IMR-90 (cell line): ENCODE data around the gene DCC.

Source experiments
- BHLHE40 ChIP-seq: fragments of 150-350 bp; IDR thresholded peaks from 2 replicates; pipeline ENCODE4 v1.6.1; 2016; ENCODE audit warnings: mild to moderate bottlenecking, low read depth, low read length
- CTCF ChIP-seq: conservative IDR thresholded peaks from 2 replicates; pipeline ENCODE4 v1.5.1; 2012; ENCODE audit warnings: mild to moderate bottlenecking, low read depth, low read length, improper control_type of control experiment
- FOS ChIP-seq: fragments of 150-350 bp; IDR thresholded peaks from 2 replicates; pipeline ENCODE4 v1.6.1; 2016; ENCODE audit warnings: low read depth, low read length
- MAFK ChIP-seq: IDR thresholded peaks from 2 replicates; pipeline ENCODE4 v1.6.1; 2012; ENCODE audit warnings: low read depth, low read length, improper control_type of control experiment
- MAZ ChIP-seq: IDR thresholded peaks from 2 replicates; pipeline ENCODE4 v1.6.1; 2012; ENCODE audit warnings: low read depth, mild to moderate bottlenecking, low read length, improper control_type of control experiment, moderate library complexity, borderline replicate concordance
- POLR2A ChIP-seq: IDR thresholded peaks from 2 replicates; pipeline ENCODE4 v1.6.1; 2012; ENCODE audit warnings: mild to moderate bottlenecking, low read depth, low read length
- RAD21 ChIP-seq: IDR thresholded peaks from 2 replicates; pipeline ENCODE4 v1.6.1; 2012; ENCODE audit warnings: low read length, improper control_type of control experiment
- TF ChIP-seq, protein P1 (sequence below): fragments of 150-350 bp; IDR thresholded peaks from 2 replicates; pipeline ENCODE4 v1.6.1; 2016; ENCODE audit warnings: low read depth, mild to moderate bottlenecking, low read length, moderate library complexity, borderline replicate concordance
- TF ChIP-seq, protein P2 (sequence below): fragments of 150-350 bp; IDR thresholded peaks from 2 replicates; pipeline ENCODE4 v1.6.1; 2017; ENCODE audit warnings: mild to moderate bottlenecking, antibody characterized with exemption, low read length, low read depth

GRCh38 chr18:52822160-52822559 is 482.2 kb downstream of the DCC start:
- TF ChIP-seq POLR2A: no peak
- no peak for TF ChIP-seq CTCF
- TF ChIP-seq, protein P1, sequence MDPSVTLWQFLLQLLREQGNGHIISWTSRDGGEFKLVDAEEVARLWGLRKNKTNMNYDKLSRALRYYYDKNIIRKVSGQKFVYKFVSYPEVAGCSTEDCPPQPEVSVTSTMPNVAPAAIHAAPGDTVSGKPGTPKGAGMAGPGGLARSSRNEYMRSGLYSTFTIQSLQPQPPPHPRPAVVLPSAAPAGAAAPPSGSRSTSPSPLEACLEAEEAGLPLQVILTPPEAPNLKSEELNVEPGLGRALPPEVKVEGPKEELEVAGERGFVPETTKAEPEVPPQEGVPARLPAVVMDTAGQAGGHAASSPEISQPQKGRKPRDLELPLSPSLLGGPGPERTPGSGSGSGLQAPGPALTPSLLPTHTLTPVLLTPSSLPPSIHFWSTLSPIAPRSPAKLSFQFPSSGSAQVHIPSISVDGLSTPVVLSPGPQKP: no peak
- no peak for TF ChIP-seq RAD21
- no peak for TF ChIP-seq MAFK
- TF ChIP-seq BHLHE40: no peak
- TF ChIP-seq, protein P2, sequence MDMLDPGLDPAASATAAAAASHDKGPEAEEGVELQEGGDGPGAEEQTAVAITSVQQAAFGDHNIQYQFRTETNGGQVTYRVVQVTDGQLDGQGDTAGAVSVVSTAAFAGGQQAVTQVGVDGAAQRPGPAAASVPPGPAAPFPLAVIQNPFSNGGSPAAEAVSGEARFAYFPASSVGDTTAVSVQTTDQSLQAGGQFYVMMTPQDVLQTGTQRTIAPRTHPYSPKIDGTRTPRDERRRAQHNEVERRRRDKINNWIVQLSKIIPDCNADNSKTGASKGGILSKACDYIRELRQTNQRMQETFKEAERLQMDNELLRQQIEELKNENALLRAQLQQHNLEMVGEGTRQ: no peak
- TF ChIP-seq FOS: no peak
- no peak for TF ChIP-seq MAZ
